HS-5 (cell line): ENCODE data around the gene SSTR5.
"Not testable (repeated sequence)": the region's sequence is repeated elsewhere in the genome, so short reads cannot be mapped to it uniquely, and the experiment has no call there.

ENCODE experiments used
- DNase-seq: peaks from one replicate; pipeline ENCODE4 v3.0.0-alpha.2; 2012; ENCODE audit warnings: low read depth

Gene SSTR5

DNA sequence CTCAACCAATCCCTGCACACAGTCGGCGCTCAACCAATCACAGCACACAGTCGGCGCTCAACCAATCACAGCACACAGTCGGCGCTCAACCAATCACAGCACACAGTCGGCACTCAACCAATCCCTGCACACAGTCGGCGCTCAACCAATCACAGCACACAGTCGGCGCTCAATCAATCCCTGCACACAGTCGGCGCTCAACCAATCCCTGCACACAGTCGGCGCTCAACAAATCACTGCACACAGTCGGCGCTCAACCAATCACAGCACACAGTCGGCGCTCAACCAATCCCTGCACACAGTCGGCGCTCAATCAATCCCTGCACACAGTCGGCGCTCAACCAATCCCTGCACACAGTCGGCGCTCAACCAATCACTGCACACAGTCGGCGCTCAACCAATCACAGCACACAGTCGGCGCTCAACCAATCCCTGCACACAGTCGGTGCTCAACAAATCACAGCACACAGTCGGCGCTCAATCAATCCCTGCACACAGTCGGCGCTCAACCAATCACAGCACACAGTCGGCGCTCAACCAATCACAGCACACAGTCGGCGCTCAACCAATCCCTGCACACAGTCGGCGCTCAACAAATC lies 20.2 kb downstream of the SSTR5 start:
- DNase-seq, result not testable (repeated sequence)

DNA sequence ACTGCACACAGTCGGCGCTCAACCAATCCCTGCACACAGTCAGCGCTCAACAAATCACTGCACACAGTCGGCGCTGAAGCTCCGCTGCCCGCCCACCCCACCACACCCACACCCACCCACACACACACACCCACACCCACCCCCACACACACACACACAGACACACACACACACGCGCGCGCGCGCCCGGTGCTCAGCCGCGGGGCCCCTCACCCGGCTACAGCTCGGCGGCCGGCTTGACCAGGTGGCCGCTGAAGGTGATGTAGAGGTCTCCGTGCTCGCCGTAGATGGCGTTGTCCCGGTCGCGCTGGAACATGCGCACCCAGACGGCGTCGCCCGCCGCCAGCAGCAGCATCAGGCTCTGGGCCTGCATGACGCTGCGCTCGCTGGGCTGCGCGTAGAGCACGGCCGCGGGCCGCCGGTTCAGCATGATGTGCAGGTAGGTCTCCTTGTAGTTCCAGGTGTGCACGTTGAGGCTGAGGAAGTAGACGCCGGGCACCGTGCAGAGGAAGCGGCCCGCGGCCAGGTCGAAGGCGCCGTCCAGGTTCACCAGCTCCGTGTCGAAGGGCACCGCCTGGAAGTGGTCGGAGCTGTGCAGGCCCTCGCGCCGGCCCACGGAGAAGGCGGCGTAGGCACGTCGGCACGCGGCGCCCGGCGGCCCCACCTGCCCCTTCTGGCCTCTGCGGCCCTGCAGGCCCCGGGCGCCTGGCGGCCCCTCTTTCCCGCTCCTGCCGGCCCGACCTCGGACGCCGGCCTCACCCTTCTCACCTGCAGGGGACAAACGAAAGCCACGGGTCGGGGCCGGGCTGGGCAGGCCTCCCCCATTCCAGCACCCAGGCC lies 21.0 kb downstream of the SSTR5 start:
- no peak for DNase-seq

DNA sequence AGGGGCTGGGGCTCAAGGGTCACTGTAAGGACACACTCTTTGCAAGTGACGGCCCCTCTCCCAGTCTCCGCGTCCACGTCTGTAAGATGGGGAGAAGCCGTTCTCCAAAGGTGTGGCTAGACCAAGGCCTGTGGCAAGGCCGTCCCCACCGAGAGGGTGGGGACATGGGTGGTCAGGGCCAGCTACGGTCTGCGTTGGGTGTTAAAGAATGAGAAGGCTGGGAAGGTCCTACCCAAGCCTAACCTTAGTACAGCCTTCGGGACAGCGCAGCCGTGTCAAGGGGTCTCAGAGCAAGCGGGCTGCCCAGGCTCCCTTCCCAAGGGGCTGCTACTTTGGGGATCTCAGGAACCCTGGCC lies 21.6 kb downstream of the SSTR5 start:
- DNase-seq, result no peak

DNA sequence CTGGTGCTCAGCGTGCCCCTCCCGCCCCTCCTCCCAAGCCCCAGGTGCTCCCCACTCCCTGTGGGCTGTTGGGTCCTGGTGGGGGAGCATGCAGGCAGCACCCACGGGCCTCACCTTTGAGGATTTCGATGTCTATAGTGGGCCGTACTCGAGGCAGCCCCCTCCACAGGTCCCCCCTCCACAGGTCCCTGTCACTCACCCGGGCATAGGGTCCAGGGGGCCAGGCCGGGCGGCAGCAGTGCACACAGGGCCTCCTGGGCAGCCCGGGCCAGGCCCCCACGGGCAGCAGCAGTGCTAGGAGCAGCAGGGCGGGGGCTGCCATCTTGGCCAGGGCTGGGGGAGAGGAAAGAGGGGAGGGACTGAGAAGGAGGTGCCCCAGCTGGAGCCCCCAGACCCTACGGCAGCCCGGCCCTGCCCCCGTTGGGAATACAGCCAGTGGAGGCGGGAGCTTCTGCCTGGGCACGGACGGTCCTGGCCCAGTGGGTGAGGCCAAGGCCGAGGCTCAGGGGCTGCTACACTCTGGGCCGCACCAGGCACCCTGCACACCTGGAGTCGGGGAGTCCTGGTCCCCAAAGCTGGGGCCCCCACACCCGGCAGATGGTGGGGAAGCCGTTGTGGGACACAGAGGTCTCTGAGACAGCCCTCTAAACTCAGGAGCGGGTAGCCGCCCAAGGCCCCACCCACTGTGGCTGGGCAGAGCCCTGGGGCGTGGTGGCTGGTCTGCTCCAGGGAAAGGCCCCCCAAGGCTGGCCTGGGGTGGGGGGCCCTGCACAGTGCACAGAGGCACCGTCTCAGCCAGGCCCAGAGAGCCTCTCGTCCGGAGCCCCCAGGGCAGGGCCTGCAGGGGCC lies 22.3 kb downstream of the SSTR5 start:
- no peak for DNase-seq

DNA sequence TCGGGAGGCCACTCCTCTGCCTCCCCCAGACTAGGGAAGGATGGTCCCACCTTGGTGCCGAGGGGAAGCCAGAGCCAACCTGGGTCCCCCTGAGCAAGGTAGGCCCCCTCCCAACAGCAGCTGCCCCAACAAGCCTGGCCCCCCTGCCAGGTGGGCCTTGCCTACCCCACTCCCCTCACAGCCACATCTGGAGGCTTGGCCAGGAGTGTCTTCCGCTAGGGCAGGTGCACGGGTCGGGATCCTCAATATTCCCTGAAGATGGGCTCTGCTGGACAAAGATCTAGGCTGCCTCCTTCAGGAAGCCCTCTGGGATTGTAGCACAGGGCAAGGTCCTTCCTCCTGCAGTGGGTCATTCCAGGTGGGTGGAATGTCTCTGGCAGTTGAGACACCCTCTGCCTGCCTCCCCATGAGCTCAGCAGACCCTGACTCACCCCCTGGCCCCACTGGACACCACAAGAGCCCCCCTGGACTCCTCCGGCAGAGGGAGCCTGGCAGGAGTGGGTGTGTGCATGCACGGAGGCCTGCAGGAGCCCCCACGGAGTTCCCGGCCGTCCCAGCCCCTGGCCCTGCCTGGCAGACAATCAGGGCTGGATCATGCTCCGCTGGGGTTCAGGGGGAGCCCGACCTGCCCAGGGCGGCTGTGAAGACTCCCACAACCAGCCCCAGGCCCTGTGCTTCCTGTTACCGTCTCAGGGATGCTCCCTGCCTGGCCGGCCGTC lies 23.1 kb downstream of the SSTR5 start:
- no peak for DNase-seq

DNA sequence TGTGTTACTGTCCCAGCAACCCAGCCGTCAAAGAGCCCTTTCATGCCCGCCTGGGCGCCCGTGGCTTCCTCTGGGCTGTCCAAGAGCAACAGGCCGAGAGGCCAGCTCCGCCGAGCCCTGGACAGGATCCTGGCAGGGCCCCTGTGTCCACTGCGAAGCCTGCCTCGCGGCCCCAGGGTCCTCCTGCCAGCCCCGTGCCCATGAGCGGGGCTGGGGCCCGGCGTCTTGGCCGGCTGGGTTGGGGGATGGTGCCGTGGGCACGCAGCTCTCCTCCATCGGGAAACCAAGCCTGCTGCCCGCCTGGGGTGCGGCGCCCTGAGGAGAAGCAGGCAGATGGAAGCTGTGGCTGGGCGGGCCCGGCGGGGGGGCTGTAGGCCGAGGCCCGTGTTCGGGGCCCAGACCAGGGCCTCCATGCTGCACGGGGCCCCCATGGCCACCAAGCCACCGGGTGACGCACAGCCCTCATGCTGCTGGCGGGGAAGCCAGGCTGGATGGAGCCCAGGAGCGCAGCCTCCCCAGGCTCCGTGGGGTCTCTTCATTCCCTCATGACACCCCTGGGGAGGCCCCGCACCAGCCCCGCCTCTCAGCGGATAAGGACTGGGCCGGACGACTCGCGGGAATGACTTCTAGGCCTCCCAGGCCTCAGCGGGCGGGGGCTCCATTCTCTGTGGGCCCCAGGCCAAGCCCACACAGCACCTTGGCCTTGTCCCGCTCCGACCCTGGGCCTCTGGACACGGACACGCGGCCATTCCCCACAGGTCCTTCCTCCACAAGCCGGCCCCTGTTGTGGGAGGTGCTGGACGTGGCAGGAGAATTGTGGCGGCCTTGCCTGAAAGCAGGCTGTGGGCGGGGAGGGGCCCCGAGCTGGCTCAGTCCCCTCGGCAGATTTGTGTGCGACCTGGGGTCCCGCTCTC lies 23.9 kb downstream of the SSTR5 start, which contains the start of gene C1QTNF8:
Gene C1QTNF8, minus strand, starts transcription at position 76 of the 914 bp plus-strand sequence. CDS start 1,322 bp downstream, outside the sequence.
- no peak for DNase-seq

DNA sequence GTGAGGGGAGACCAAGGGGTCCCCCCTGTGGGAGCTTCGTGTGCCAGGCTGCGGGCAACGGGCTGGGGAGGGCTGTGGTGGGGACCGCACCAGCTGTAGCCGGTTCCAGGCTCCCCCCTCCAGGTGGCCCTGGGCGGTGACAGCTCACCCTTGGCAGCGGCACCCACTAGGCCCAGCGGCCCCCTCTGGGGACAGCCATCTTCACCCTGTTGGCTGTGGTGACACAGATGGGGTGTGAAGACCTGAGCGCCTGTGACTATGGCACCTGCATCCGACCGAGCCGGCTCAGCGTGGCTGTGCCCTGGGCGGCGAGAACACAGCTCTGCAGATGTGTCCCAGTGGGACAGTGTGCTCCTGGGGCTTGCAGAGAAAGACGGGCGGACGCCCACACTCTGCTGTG lies 24.6 kb downstream of the SSTR5 start:
- no peak for DNase-seq

GRCh38 chr16:1097800-1098199 lies 25.3 kb downstream of the SSTR5 start:
- no peak for DNase-seq

DNA sequence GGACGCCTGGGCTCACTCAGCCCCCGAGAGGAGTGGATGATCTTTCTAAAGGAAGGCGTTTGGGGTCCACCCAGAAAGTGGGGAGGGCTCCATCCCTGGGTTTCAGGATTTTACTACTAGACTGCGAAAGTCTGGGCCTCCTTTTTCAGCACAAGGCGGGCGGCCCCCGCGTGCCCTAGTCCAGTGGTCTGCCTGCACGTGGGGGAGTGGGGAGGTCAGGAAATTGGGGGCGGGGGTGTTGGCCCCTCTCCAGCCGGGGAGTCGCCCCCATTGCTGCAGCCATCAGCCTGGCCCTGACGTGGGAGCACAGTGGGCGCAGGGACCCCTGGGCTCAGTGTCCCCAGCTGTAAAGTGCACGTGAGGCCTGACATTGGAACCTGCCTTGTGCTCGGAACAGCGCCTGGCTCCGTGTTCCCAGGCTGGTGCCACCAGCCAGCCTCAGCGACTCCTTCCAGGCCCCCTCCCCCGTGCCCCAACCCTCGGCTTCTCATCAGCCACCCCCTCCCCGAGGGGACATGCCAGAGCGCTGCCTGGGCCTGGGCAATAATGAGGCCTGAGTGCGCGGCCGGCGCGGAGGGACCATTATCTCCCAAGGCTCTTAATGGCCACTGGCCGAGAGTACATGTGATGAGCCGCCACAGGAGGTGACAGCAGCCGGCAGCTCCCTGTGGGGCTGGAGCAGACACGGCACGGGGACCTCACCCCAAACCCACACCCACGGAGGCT lies 25.9 kb downstream of the SSTR5 start:
- DNase-seq, result no peak

DNA sequence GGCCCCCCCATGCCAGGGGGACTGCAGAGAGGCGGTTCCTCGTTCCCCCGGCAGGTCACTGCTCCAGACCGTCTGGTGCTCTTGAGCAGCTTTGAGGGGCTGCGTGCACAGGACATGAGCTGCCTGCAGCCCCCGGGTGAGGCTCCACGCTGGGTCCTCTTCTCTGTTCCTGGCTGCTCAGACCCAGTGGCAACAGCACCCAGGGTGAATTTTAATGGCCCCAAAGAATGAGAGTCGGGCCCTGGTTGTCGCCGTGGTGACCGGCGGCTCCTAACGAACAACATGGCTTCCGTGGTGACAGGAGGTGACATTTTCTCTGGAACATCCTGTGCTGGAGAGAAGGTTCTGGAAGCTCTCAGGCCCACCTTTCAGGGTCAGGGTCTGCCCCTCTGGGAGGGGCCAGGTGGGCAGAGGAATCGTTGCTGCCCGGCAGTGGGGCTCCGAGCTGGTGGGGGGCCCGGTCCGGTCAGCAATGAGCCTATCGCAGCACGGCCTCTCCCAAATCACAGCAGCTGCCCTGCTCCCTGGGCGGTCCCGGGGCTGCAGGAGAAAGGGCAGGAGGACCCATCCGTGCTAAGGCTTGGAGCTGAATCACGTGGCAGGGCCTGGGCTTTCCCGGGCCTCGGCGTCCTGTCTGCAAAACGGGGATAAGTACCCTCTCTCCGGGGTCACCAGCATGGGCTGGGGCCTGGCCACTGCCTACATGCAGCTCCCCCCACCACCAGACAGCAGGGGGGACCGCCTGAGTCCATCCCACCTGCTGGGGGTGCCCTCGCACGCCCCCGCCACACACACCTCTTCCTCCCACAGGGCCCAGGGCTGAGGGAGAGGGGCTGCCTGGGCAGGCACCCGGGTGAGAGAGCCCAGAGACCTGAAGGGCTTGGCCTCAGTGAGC lies 26.9 kb downstream of the SSTR5 start:
- no peak for DNase-seq

- no peak for DNase-seq
Observed at GRCh38 chr16:1100084-1100800, 27.7 kb downstream of the SSTR5 start.

- no peak for DNase-seq
Observed at GRCh38 chr16:1101133-1101532, 28.6 kb downstream of the SSTR5 start.

- no peak for DNase-seq
Observed at GRCh38 chr16:1101573-1102332, 29.2 kb downstream of the SSTR5 start.

- no peak for DNase-seq
Observed at GRCh38 chr16:1102333-1102700, 29.8 kb downstream of the SSTR5 start.

GRCh38 chr16:1102921-1103635 lies 30.5 kb downstream of the SSTR5 start:
- DNase-seq, result no peak

GRCh38 chr16:1103636-1103980 lies 31.1 kb downstream of the SSTR5 start:
- DNase-seq, result no peak

DNA sequence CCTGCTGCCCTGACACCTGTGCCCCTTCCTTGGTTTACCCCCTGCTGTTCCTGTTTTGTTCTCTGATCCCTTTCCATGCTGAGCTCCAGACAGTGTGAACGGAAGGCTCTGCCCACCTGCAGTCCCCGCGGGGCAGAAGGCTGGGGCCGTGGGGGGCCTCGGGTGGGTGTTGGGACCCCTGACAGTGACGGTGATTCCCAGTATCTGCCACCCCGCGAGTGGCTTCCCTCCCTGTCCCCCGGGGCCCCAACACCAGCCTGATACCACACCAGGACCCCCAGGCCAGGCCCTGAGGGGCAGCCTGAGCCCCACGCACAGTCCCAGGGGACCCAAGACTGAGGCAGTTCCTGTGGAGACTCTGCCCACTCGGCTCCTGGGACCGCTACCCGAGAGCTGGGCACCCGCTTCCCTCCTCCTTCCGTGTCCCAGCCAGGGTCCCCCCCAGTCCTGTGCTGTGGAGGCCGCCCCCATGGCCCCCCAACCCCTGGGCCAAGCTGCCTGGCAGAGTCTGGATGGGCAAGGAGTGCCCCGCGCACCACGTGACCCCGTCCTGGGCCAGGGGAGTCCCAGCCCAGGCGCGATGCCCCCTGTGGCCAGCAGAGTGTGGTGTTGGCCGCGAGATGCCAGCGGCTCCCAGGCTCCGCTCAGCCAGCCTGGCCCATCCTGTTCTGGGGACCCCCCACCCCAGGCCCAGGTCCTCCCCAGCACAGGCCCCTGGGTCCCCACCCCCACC lies 33.5 kb downstream of the SSTR5 start:
- no peak for DNase-seq
